Astrocyte (in vitro differentiated cells and primary cell): ENCODE measurements around the gene CHD6. TPM values are rescaled to one million over a fixed set of nuclear protein-coding genes. Genes with fewer than 3 reads are reported as not detected.

Experiments used
- DNase-seq: peaks from one replicate; pipeline ENCODE4 v3.0.0-alpha.2; 2010; ENCODE audit warnings: low read depth
- FAIRE-seq: peaks from 2 replicates; lab custom pipeline; 2011; peaks lifted over from hg19 to GRCh38; lab: Jason Lieb, UNC
- H2AFZ ChIP-seq: 2 replicates; pipeline ENCODE4 v1.6.0; 2012; ENCODE audit warnings: low read depth, low read length, inconsistent platforms
- H3K27ac ChIP-seq: 2 replicates; pipeline ENCODE4 v1.5.1; 2011; ENCODE audit warnings: low read depth, low read length, inconsistent platforms
- H3K27me3 ChIP-seq: 2 replicates; pipeline ENCODE4 v1.6.0; 2011; ENCODE audit warnings: low read length, inconsistent platforms; ENCODE audit not compliant: insufficient read depth
- H3K36me3 ChIP-seq: 2 replicates; pipeline ENCODE4 v1.5.1; 2011; ENCODE audit warnings: low read length, inconsistent platforms; ENCODE audit not compliant: insufficient read depth
- H3K4me1 ChIP-seq: 2 replicates; pipeline ENCODE4 v1.5.1; 2011; ENCODE audit warnings: low read length, inconsistent platforms; ENCODE audit not compliant: insufficient read depth
- H3K4me2 ChIP-seq: 2 replicates; pipeline ENCODE4 v1.6.0; 2012; ENCODE audit warnings: low read length, inconsistent platforms
- H3K4me3 ChIP-seq: 2 replicates; pipeline ENCODE4 v1.5.1; 2011; ENCODE audit warnings: low read depth, mild to moderate bottlenecking, low read length, inconsistent platforms; ENCODE audit not compliant: insufficient read depth
- H3K79me2 ChIP-seq: 2 replicates; pipeline ENCODE4 v1.6.0; 2012; ENCODE audit warnings: mild to moderate bottlenecking, low read length, inconsistent platforms; ENCODE audit not compliant: insufficient read depth
- H3K9ac ChIP-seq: 2 replicates; pipeline ENCODE4 v1.6.0; 2012; ENCODE audit warnings: mild to moderate bottlenecking, low read length, inconsistent platforms
- H3K9me3 ChIP-seq: 2 replicates; pipeline ENCODE4 v1.5.1; 2012; ENCODE audit warnings: low read depth, mild to moderate bottlenecking, low read length, inconsistent platforms; ENCODE audit not compliant: insufficient read depth
- H4K20me1 ChIP-seq: 2 replicates; pipeline ENCODE4 v1.6.0; 2012; ENCODE audit warnings: low read length, inconsistent platforms; ENCODE audit not compliant: insufficient read depth
- H3K27ac Mint-ChIP-seq: one replicate; pipeline ENCODE4 v1.8.0; 2021; ENCODE audit warnings: mild to moderate bottlenecking, mixed read lengths; ENCODE audit not compliant: unreplicated experiment
- H3K27me3 Mint-ChIP-seq: one replicate; pipeline ENCODE4 v1.8.0; 2021; ENCODE audit warnings: low read depth, mixed read lengths; ENCODE audit not compliant: unreplicated experiment
- H3K36me3 Mint-ChIP-seq: one replicate; pipeline ENCODE4 v1.8.0; 2021; ENCODE audit warnings: low read depth, mixed read lengths; ENCODE audit not compliant: unreplicated experiment
- H3K4me1 Mint-ChIP-seq: one replicate; pipeline ENCODE4 v1.8.0; 2021; ENCODE audit warnings: low read depth, mixed read lengths; ENCODE audit not compliant: unreplicated experiment
- H3K4me3 Mint-ChIP-seq: one replicate; pipeline ENCODE4 v1.8.0; 2021; ENCODE audit warnings: mild to moderate bottlenecking, moderate library complexity, mixed read lengths; ENCODE audit not compliant: unreplicated experiment
- H3K9me3 Mint-ChIP-seq: one replicate; pipeline ENCODE4 v1.8.0; 2021; ENCODE audit warnings: mild to moderate bottlenecking, mixed read lengths; ENCODE audit not compliant: unreplicated experiment
- CTCF ChIP-seq: IDR thresholded peaks from 2 replicates; pipeline ENCODE4 v1.5.1; 2011; ENCODE audit warnings: low read depth, mild to moderate bottlenecking, inconsistent platforms, low read length, moderate library complexity; ENCODE audit not compliant: insufficient read depth
- EZH2 ChIP-seq: IDR thresholded peaks from 2 replicates; pipeline ENCODE4 v1.6.1; 2012; ENCODE audit warnings: mild to moderate bottlenecking, low read length, inconsistent platforms; ENCODE audit not compliant: insufficient read depth
- total RNA-seq: library from RNA; stranded (reverse); gene quantifications from 2 replicates; pipeline ENCODE4 v1.2.1, GENCODE V29; 2021

The CHD6 gene
- total RNA-seq, 1 donor from 2014 or later, result 44.7 TPM

- Histone ChIP-seq H3K9me3 (no peaks in the 10 kb centered on the region), H3K4me2 (no peak overlapping the region), H3K79me2 (peaks cover 12% of the 10 kb centered on the region), H3K27me3 (no peaks in the 10 kb centered on the region), H3K4me3 (no peak overlapping the region), H3K27ac (no peak overlapping the region), H2AFZ (no peak overlapping the region), H3K9ac (no peak overlapping the region), H3K36me3 (no peaks in the 10 kb centered on the region), H4K20me1 (peaks cover 25% of the 10 kb centered on the region), H3K4me1 (no peaks in the 10 kb centered on the region)
- Mint-ChIP-seq H3K4me1 (no peaks in the 10 kb centered on the region), H3K27ac (no peak overlapping the region), H3K9me3 (peaks cover 3% of the 10 kb centered on the region), H3K27me3 (no peaks in the 10 kb centered on the region), H3K36me3 (peaks cover 7% of the 10 kb centered on the region), H3K4me3 (no peak overlapping the region)
- FAIRE-seq, result no peak
- TF ChIP-seq EZH2, result no peak
- no peak for TF ChIP-seq CTCF
- no peak for DNase-seq
Measured at GRCh38 chr20:41540918-41541317, 77.3 kb downstream of the CHD6 start.

GRCh38 chr20:41540459-41540858 lies 77.7 kb downstream of the CHD6 start:
- Histone ChIP-seq H3K9ac (no peak overlapping the region), H3K4me2 (no peak overlapping the region), H3K79me2 (peaks cover 8% of the 10 kb centered on the region), H3K4me3 (no peak overlapping the region), H3K4me1 (no peaks in the 10 kb centered on the region), H4K20me1 (peaks cover 20% of the 10 kb centered on the region), H2AFZ (no peak overlapping the region), H3K27ac (no peak overlapping the region), H3K27me3 (no peaks in the 10 kb centered on the region), H3K36me3 (no peaks in the 10 kb centered on the region), H3K9me3 (no peaks in the 10 kb centered on the region)
- DNase-seq (no peak), FAIRE-seq (no peak)
- TF ChIP-seq EZH2 (no peak), CTCF (no peak)
- Mint-ChIP-seq H3K27ac (no peak overlapping the region), H3K27me3 (no peaks in the 10 kb centered on the region), H3K4me3 (no peak overlapping the region), H3K36me3 (peaks cover 7% of the 10 kb centered on the region), H3K9me3 (peaks cover 3% of the 10 kb centered on the region), H3K4me1 (no peaks in the 10 kb centered on the region)

GRCh38 chr20:41538810-41539596 lies 79.2 kb downstream of the CHD6 start:
- no peak for TF ChIP-seq CTCF
- TF ChIP-seq EZH2, result no peak
- Mint-ChIP-seq H3K27me3 (no peaks in the 10 kb centered on the region), H3K36me3 (peaks cover 7% of the 10 kb centered on the region), H3K4me1 (peaks cover 6% of the 10 kb centered on the region), H3K4me3 (no peak overlapping the region), H3K9me3 (peaks cover 3% of the 10 kb centered on the region), H3K27ac (no peak overlapping the region)
- H3K4me3 ChIP-seq, result no peak overlapping the region
- H3K9me3 ChIP-seq, result no peaks in the 10 kb centered on the region
- no peaks in the 10 kb centered on the region for H3K27me3 ChIP-seq
- peaks cover 3% of the 10 kb centered on the region for H3K79me2 ChIP-seq
- no peak overlapping the region for H2AFZ ChIP-seq
- H3K4me1 ChIP-seq, result peaks cover 5% of the 10 kb centered on the region
- DNase-seq (no peak), FAIRE-seq (no peak)
- no peak overlapping the region for H3K4me2 ChIP-seq
- H4K20me1 ChIP-seq, result peaks cover 26% of the 10 kb centered on the region
- H3K9ac ChIP-seq, result no peak overlapping the region
- H3K27ac ChIP-seq, result no peak overlapping the region
- no peaks in the 10 kb centered on the region for H3K36me3 ChIP-seq
